GOT3 (cell line): ENCODE results near the gene SMYD5.
"Not testable (repeated sequence)": the region's sequence is repeated elsewhere in the genome, so short reads cannot be mapped to it uniquely, and the experiment has no call there.

Experiments used
- DNase-seq: peaks from one replicate; lab custom pipeline; 2025; ENCODE audit warnings: mixed read lengths; lab: John Stamatoyannopoulos, UW

The SMYD5 gene

GRCh38 chr2:73214120-73215035 lies at the start of gene SMYD5:
TSS of gene SMYD5 (plus strand) at chr2:73214245. CDS start at chr2:73214267, 22 bp downstream.
- DNase-seq: peak; percentile 69

GRCh38 chr2:73165978-73166377 lies 48.1 kb upstream of the SMYD5 start:
- not testable (repeated sequence) for DNase-seq

GRCh38 chr2:73166813-73167212 lies 47.2 kb upstream of the SMYD5 start:
- DNase-seq: not testable (repeated sequence)

GRCh38 chr2:73168348-73168747 lies 45.7 kb upstream of the SMYD5 start:
- not testable (repeated sequence) for DNase-seq

- not testable (repeated sequence) for DNase-seq
Observed at GRCh38 chr2:73170341-73170740, 43.7 kb upstream of the SMYD5 start.

- no peak for DNase-seq
Observed at GRCh38 chr2:73172963-73173362, 41.1 kb upstream of the SMYD5 start.

- DNase-seq: no peak
Observed at GRCh38 chr2:73173781-73174180, 40.3 kb upstream of the SMYD5 start.

- DNase-seq: no peak
Observed at GRCh38 chr2:73174244-73174643, 39.8 kb upstream of the SMYD5 start.

- DNase-seq: no peak
Observed at GRCh38 chr2:73174941-73175662, 38.9 kb upstream of the SMYD5 start.

- no peak for DNase-seq
Observed at GRCh38 chr2:73175663-73176204, 38.3 kb upstream of the SMYD5 start.

- DNase-seq: no peak
Observed at GRCh38 chr2:73176205-73176880, 37.7 kb upstream of the SMYD5 start.

GRCh38 chr2:73176881-73177644 lies 37.0 kb upstream of the SMYD5 start:
- DNase-seq: peak; percentile 64

GRCh38 chr2:73177645-73178255 lies 36.3 kb upstream of the SMYD5 start:
- DNase-seq: no peak

GRCh38 chr2:73185965-73186364 lies 28.1 kb upstream of the SMYD5 start:
- DNase-seq: no peak

- no peak for DNase-seq
Observed at GRCh38 chr2:73187549-73187948, 26.5 kb upstream of the SMYD5 start.

- DNase-seq: no peak
Observed at GRCh38 chr2:73197579-73197978, 16.5 kb upstream of the SMYD5 start.

GRCh38 chr2:73200281-73200680 lies 13.8 kb upstream of the SMYD5 start:
- not testable (repeated sequence) for DNase-seq

GRCh38 chr2:73202156-73203054 lies 11.6 kb upstream of the SMYD5 start, which contains the start of gene NOTO:
TSS of gene NOTO (plus strand) at chr2:73202574. CDS start at chr2:73202667, 93 bp downstream.
- no peak for DNase-seq

- DNase-seq: no peak
Observed at GRCh38 chr2:73203055-73203681, 10.9 kb upstream of the SMYD5 start.
